Measurements from ENCODE around the gene ZFYVE26.

DNA sequence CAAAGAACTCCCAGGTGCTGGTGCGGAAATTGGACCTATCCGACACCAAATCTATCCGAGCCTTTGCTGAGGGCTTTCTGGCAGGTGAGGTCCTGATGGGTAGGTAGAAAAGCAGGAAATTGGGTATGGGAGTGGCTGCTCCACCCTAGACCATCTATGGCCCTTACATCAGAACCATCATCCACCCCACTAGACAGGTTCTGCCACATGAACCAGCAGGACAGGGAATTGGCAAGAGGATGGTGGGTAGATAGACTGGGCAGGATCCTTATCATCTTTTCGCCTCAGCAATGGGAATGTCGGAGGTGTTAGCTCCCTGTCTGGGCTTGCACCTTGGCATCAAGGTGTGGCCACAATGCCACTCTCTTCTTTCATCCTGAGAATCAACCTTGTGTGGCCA is 91.2 kb downstream of the ZFYVE26 start:
- no peak for TF ChIP-seq HOXA7 (CRISPR knock-in tag; IDR thresholded peaks at IDR 0.05)
- TF ChIP-seq CTCF (IDR thresholded peaks at IDR 0.05), result no peak
- TF ChIP-seq FOSL2 (IDR thresholded peaks at IDR 0.05), result no peak
- no peak for TF ChIP-seq FOSL2 (CRISPR knock-in tag; IDR thresholded peaks at IDR 0.05)
- no peak for TF ChIP-seq BHLHE40 (IDR thresholded peaks at IDR 0.05; ENCODE audit: low read depth, low read length)
- TF ChIP-seq MAZ (IDR thresholded peaks at IDR 0.05; ENCODE audit: borderline replicate concordance, low read depth, low read length), result no peak
- no peak for TF ChIP-seq CHD4 (IDR thresholded peaks at IDR 0.05; ENCODE audit: borderline replicate concordance)
- TF ChIP-seq CEBPB (IDR thresholded peaks at IDR 0.05), result no peak

Data from A549 (cell line).